CD4-positive, alpha-beta memory T cell (primary cell): ENCODE measurements around the gene NUP160. TPM values are rescaled to one million over a fixed set of nuclear protein-coding genes. Genes with fewer than 3 reads are reported as not detected.

Source experiments
- CTCF ChIA-PET: fragments of 350-600 bp; sonication (Branson Sonifier 250); formaldehyde crosslinking; loops from one replicate; lab custom pipeline; 2021; ENCODE audit warnings: inconsistent platforms; ENCODE audit not compliant: partially characterized antibody; lab: Charles Lee
- POLR2A ChIA-PET: fragments of 350-600 bp; sonication (Branson Sonifier 250); formaldehyde crosslinking; loops from one replicate; lab custom pipeline; 2021; ENCODE audit not compliant: partially characterized antibody; lab: Charles Lee
- DNase-seq, 5 donors: peaks; one replicate each; pipeline versions ENCODE4 v3.0.0 to v3.0.0-alpha.2; 2020 to 2022; ENCODE audit warnings: mixed read lengths in 1 of 5
- H3K27ac ChIP-seq: one replicate; pipeline ENCODE4 v1.7.0; 2013; ENCODE audit warnings: low read depth, low read length
- H3K27me3 ChIP-seq: 2 replicates; pipeline ENCODE4 v1.7.0; 2013; ENCODE audit warnings: mild to moderate bottlenecking, low read length, moderate library complexity; ENCODE audit not compliant: insufficient read depth
- H3K36me3 ChIP-seq: 2 replicates; pipeline ENCODE4 v1.7.0; 2013; ENCODE audit warnings: mild to moderate bottlenecking, low read length, moderate library complexity; ENCODE audit not compliant: insufficient read depth
- H3K4me1 ChIP-seq: 2 replicates; pipeline ENCODE4 v1.7.0; 2013; ENCODE audit warnings: mild to moderate bottlenecking, low read length, moderate library complexity; ENCODE audit not compliant: insufficient read depth
- H3K4me3 ChIP-seq, 2 donors: one replicate each; pipeline ENCODE4 v1.7.0; 2013; ENCODE audit warnings: low read length in 2 of 2, mild to moderate bottlenecking in 1 of 2
- H3K9me3 ChIP-seq, 2 donors: one replicate each; pipeline ENCODE4 v1.7.0; 2013; ENCODE audit warnings: low read length in 2 of 2, control low read depth in 1 of 2; ENCODE audit not compliant: control insufficient read depth in 1 of 2
- H3K27ac Mint-ChIP-seq, 7 donors: one replicate each; pipeline ENCODE4 v1.8.0; 2020 to 2021; ENCODE audit warnings: mixed read lengths in 7 of 7, mild to moderate bottlenecking in 6 of 7, inconsistent platforms in 3 of 7, moderate library complexity in 3 of 7
- H3K27me3 Mint-ChIP-seq, 2 donors: one replicate each; pipeline ENCODE4 v1.8.0; 2020 to 2021; ENCODE audit warnings: mixed read lengths in 2 of 2
- H3K36me3 Mint-ChIP-seq, 2 donors: one replicate each; pipeline ENCODE4 v1.8.0; 2020 to 2021; ENCODE audit warnings: mixed read lengths in 2 of 2, inconsistent platforms in 1 of 2, mild to moderate bottlenecking in 1 of 2
- H3K4me1 Mint-ChIP-seq, 4 donors: one replicate each; pipeline ENCODE4 v1.8.0; 2020 to 2021; ENCODE audit warnings: mixed read lengths in 4 of 4, mild to moderate bottlenecking in 1 of 4
- H3K4me3 Mint-ChIP-seq, 8 donors: one replicate each; pipeline ENCODE4 v1.8.0; 2020 to 2021; ENCODE audit warnings: mixed read lengths in 8 of 8, mild to moderate bottlenecking in 7 of 8, moderate library complexity in 6 of 8, inconsistent platforms in 3 of 8
- H3K9me3 Mint-ChIP-seq, 8 donors: one replicate each; pipeline ENCODE4 v1.8.0; 2020 to 2021; ENCODE audit warnings: mixed read lengths in 8 of 8, mild to moderate bottlenecking in 5 of 8, inconsistent platforms in 3 of 8, moderate library complexity in 1 of 8
- intact Hi-C: fragments of 100-400 bp; cut with micrococcal nuclease; formaldehyde crosslinking; loops from one replicate; pipeline ENCODE4 v1.15.1; 2023
- polyA plus RNA-seq, 2 donors: library from polyadenylated mRNA; unstranded; fragments of 300-500 nt; fragmentation: Illumina TruSeq; gene quantifications; one replicate each; pipeline ENCODE4 v1.2.3, GENCODE V29; 2021
- total RNA-seq, 2 experiments: library from RNA; stranded (reverse); gene quantifications; one replicate each; pipeline ENCODE4 v1.2.3, GENCODE V29; 2021

Gene NUP160
- total and polyA plus RNA-seq, 4 experiments from 2014 or later = 35.6 to 62.2 (median 51.0) TPM

GRCh38 chr11:47861728-47862127, 13.6 kb upstream of the NUP160 start:
- no peak overlapping the region for H3K27ac ChIP-seq
- peak overlapping the region in 7 of 8 donors; percentile 8 to 57 (median 19) for H3K4me3 Mint-ChIP-seq
- no peaks in the 10 kb centered on the region for H3K36me3 Mint-ChIP-seq
- no peaks in the 10 kb centered on the region for H3K9me3 ChIP-seq
- intact Hi-C loops = loop anchor here (5.0 kb wide), 2 partner anchors 56 to 141 kb away; no protein-coding TSS in a partner anchor
- H3K27me3 Mint-ChIP-seq = no peaks in the 10 kb centered on the region
- H3K9me3 Mint-ChIP-seq = peaks cover 0 to 10% (median 4%) of the 10 kb centered on the region in 8 donors
- H3K4me1 ChIP-seq = peaks cover 43% of the 10 kb centered on the region
- H3K4me1 Mint-ChIP-seq = peaks cover 28 to 61% (median 46%) of the 10 kb centered on the region in 4 donors
- H3K27me3 ChIP-seq = no peaks in the 10 kb centered on the region
- no peak overlapping the region for H3K4me3 ChIP-seq
- POLR2A ChIA-PET = no interaction called here
- CTCF ChIA-PET = interaction anchor here (1.6 to 2.0 kb wide), 2 partner anchors 8 to 246 kb away, joined by 5 to 12 read pairs; no protein-coding TSS in a partner anchor
- DNase-seq = no peak
- peak overlapping the region; percentile 35 to 92 (median 77) for H3K27ac Mint-ChIP-seq
- no peaks in the 10 kb centered on the region for H3K36me3 ChIP-seq

DNA sequence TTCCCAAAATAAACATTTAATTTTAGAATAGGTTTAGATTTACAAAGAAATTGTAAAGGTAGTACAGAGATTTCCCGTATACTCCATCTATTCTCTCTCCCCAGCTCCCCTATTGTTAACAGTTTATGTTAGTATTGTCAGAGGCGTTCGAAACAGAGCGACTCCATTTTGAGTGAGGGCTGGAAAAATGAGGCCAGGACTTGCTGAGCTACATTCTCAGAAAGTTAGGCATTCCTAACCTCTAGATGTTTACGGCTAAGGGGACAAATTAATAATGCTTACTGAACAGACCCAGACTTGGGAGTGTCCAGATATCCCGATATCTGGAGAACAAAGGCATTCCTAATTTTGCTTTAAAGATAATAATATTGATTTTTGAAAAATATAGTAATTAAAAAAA, 12.4 kb upstream of the NUP160 start:
- POLR2A ChIA-PET = interaction anchor here (1.0 to 1.1 kb wide), 2 partner anchors 10 to 12 kb away, joined by 3 read pairs; partner anchors contain the start of gene NUP160
- intact Hi-C loops = loop anchor here (5.0 kb wide), 2 partner anchors 57 to 142 kb away; no protein-coding TSS in a partner anchor
- Histone ChIP-seq H3K9me3 (no peaks in the 10 kb centered on the region), H3K4me3 (no peak overlapping the region), H3K27me3 (no peaks in the 10 kb centered on the region), H3K4me1 (peaks cover 43% of the 10 kb centered on the region), H3K36me3 (no peaks in the 10 kb centered on the region), H3K27ac (no peak overlapping the region)
- Mint-ChIP-seq H3K27me3 (no peaks in the 10 kb centered on the region), H3K36me3 (no peaks in the 10 kb centered on the region), H3K27ac (peak overlapping the region in 1 of 7 donors; percentile 87), H3K4me1 (peaks cover 30 to 61% (median 47%) of the 10 kb centered on the region in 4 donors), H3K9me3 (peaks cover 0 to 10% (median 4%) of the 10 kb centered on the region in 8 donors), H3K4me3 (no peak overlapping the region)
- no peak for DNase-seq
- CTCF ChIA-PET = interaction anchor here (0.7 to 0.9 kb wide), 3 partner anchors 9 to 487 kb away, joined by 3 read pairs; no protein-coding TSS in a partner anchor

DNA sequence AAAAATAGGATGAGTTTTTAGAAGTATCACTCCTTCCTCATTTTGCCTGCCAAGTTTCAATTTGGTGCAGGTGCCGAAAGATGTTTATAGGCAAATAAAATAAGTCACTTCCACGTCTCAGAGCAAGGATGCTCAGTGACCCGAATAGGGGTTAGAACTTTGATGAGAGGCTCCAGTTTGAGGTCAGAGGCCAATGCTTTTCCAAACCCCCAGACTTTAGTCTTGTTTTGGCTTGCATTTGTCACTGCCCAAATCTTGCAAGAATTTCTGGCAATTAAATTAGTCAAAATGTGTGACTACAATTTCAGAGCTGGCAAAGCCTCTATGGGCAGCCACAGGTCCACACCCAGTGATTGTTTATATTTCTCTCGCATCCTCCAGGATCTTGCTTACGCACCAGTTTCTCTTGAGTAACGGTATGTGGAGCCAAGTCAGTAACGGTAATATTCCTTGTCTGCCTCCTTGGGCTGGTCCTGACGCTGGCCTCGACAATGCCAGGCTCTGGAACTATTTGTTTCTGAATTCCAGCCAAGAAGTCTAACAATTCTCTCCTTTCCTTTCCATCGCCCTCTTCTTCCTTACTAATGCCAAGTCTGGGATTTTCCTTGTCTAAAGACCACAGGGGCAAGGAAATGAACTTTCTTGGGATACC, 9.9 kb upstream of the NUP160 start:
- peak overlapping the region in 5 of 7 donors; percentile 9 to 83 (median 23) for H3K27ac Mint-ChIP-seq
- ChIA-PET CTCF (no interaction called here), POLR2A (no interaction called here)
- DNase-seq = no peak
- no peaks in the 10 kb centered on the region for H3K36me3 Mint-ChIP-seq
- no peaks in the 10 kb centered on the region for H3K27me3 Mint-ChIP-seq
- H3K9me3 Mint-ChIP-seq = no peaks in the 10 kb centered on the region
- Histone ChIP-seq H3K27ac (no peak overlapping the region), H3K4me3 (no peak overlapping the region), H3K9me3 (no peaks in the 10 kb centered on the region), H3K4me1 (peaks cover 33% of the 10 kb centered on the region), H3K36me3 (no peaks in the 10 kb centered on the region), H3K27me3 (no peaks in the 10 kb centered on the region)
- peaks cover 20 to 43% (median 31%) of the 10 kb centered on the region in 4 donors for H3K4me1 Mint-ChIP-seq
- H3K4me3 Mint-ChIP-seq = peak overlapping the region in 3 of 8 donors; percentile 9 to 42 (median 31)
- intact Hi-C loops = loop anchor here (10.0 kb wide), 1 partner anchor 683 kb away; the partner anchor contains the start of gene ARFGAP2

DNA sequence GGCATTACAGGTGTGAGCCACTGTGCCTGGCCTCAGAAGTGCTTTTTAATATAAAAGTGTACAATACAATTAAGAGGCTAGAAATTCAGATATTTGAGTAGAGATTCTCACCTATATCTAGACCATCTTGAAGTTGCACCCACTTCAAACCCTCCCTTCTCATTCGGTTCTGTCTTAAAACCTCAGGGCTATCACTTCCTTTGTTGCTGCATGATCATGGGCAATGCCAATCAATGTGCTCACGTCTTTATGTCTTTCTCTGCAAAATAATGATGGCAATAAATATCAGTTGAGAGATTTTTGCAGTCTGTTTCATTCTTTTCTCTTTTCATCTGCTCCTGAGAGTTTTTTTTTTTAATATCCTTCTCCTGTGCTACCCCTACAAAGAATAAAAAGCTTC, 9.3 kb upstream of the NUP160 start:
- peaks cover 28% of the 10 kb centered on the region for H3K4me1 ChIP-seq
- no peaks in the 10 kb centered on the region for H3K36me3 ChIP-seq
- no peaks in the 10 kb centered on the region for H3K9me3 Mint-ChIP-seq
- intact Hi-C loops = loop anchor here (10.0 kb wide), 1 partner anchor 683 kb away; the partner anchor contains the start of gene ARFGAP2
- peak overlapping the region in 5 of 7 donors; percentile 19 to 84 (median 76) for H3K27ac Mint-ChIP-seq
- H3K27me3 Mint-ChIP-seq = no peaks in the 10 kb centered on the region
- DNase-seq = no peak
- H3K4me3 ChIP-seq = no peak overlapping the region
- H3K9me3 ChIP-seq = no peaks in the 10 kb centered on the region
- H3K27me3 ChIP-seq = no peaks in the 10 kb centered on the region
- ChIA-PET POLR2A (interaction anchor here (1.0 kb wide), 1 partner anchor 9 kb away, joined by 3 read pairs; the partner anchor contains the start of gene NUP160), CTCF (no interaction called here)
- H3K4me3 Mint-ChIP-seq = peak overlapping the region in 1 of 8 donors; percentile 31
- no peak overlapping the region for H3K27ac ChIP-seq
- H3K4me1 Mint-ChIP-seq = peaks cover 17 to 40% (median 28%) of the 10 kb centered on the region in 4 donors
- H3K36me3 Mint-ChIP-seq = no peaks in the 10 kb centered on the region

- Mint-ChIP-seq H3K36me3 (no peaks in the 10 kb centered on the region), H3K27me3 (no peaks in the 10 kb centered on the region), H3K4me1 (peaks cover 17 to 41% (median 28%) of the 10 kb centered on the region in 4 donors), H3K4me3 (no peak overlapping the region), H3K27ac (peak overlapping the region in 2 of 7 donors; percentile 22 to 31), H3K9me3 (no peaks in the 10 kb centered on the region)
- intact Hi-C loops = loop anchor here (10.0 kb wide), 1 partner anchor 681 kb away; the partner anchor contains the start of gene ARFGAP2
- Histone ChIP-seq H3K36me3 (no peaks in the 10 kb centered on the region), H3K27me3 (no peaks in the 10 kb centered on the region), H3K4me3 (no peak overlapping the region), H3K9me3 (no peaks in the 10 kb centered on the region), H3K27ac (no peak overlapping the region), H3K4me1 (peaks cover 20% of the 10 kb centered on the region)
- CTCF ChIA-PET = interaction anchor here (0.8 to 2.8 kb wide), 4 partner anchors 11 to 78 kb away, joined by 3 to 7 read pairs (median 4); no protein-coding TSS in a partner anchor
- no peak for DNase-seq
- POLR2A ChIA-PET = interaction anchor here (0.6 kb wide), 1 partner anchor 198 kb away, joined by 4 read pairs; no protein-coding TSS in a partner anchor
Observed at GRCh38 chr11:47856186-47856585, 8.0 kb upstream of the NUP160 start.

- H3K4me3 Mint-ChIP-seq = no peak overlapping the region
- H3K27ac ChIP-seq = no peak overlapping the region
- no peaks in the 10 kb centered on the region for H3K9me3 ChIP-seq
- H3K27ac Mint-ChIP-seq = no peak overlapping the region
- no peaks in the 10 kb centered on the region for H3K9me3 Mint-ChIP-seq
- H3K27me3 Mint-ChIP-seq = no peaks in the 10 kb centered on the region
- peaks cover 31% of the 10 kb centered on the region for H3K4me1 ChIP-seq
- CTCF ChIA-PET = interaction anchor here (0.8 to 2.8 kb wide), 19 partner anchors 10 to 481 kb away, joined by 3 to 13 read pairs (median 4); no protein-coding TSS in a partner anchor
- peaks cover 22 to 47% (median 32%) of the 10 kb centered on the region in 4 donors for H3K4me1 Mint-ChIP-seq
- intact Hi-C loops = loop anchor here (10.0 kb wide), 1 partner anchor 680 kb away; the partner anchor contains the start of gene ARFGAP2
- H3K36me3 ChIP-seq = no peaks in the 10 kb centered on the region
- DNase-seq = no peak
- H3K27me3 ChIP-seq = no peaks in the 10 kb centered on the region
- POLR2A ChIA-PET = interaction anchor here (1.6 kb wide), 1 partner anchor 140 kb away, joined by 3 read pairs; the partner anchor contains the start of gene AGBL2
- no peak overlapping the region for H3K4me3 ChIP-seq
- no peaks in the 10 kb centered on the region for H3K36me3 Mint-ChIP-seq
Observed at GRCh38 chr11:47854667-47855066, 6.5 kb upstream of the NUP160 start.
